K562 (cell line): ENCODE data around the gene DNALI1. TPM values are rescaled to one million over a fixed set of nuclear protein-coding genes. Genes with fewer than 3 reads are reported as not detected.

Experiments used
- CHD1 ChIP-seq: fragments of 200-600 bp; sonication (generic); IDR thresholded peaks from one replicate; pipeline ENCODE4 v1.6.1; 2012; ENCODE audit warnings: mild to moderate bottlenecking, moderate library complexity, low read length, inconsistent platforms
- CREB1 ChIP-seq, 2 experiments: sonication (generic) in 1 of 2; formaldehyde crosslinking in 1 of 2; IDR thresholded peaks; 2 replicates each; pipeline versions ENCODE4 v1.6.1 to v1.8.0; 2012 to 2022; ENCODE audit warnings: inconsistent platforms in 1 of 2, mild to moderate bottlenecking in 1 of 2, missing genetic modification reagents in 1 of 2, moderate library complexity in 1 of 2
- FOXJ2 ChIP-seq: fragments of 200-800 bp; sonication (Bioruptor generic); IDR thresholded peaks from 2 replicates; pipeline ENCODE4 v1.6.1; 2016; ENCODE audit warnings: missing genetic modification characterization, missing compliant biosample characterization
- NFIC ChIP-seq: fragments of 450-650 bp; IDR thresholded peaks from 2 replicates; pipeline ENCODE4 v1.6.1; 2017; ENCODE audit warnings: mild to moderate bottlenecking, inconsistent platforms
- NUFIP1 ChIP-seq: fragments of 450-650 bp; IDR thresholded peaks from 2 replicates; pipeline ENCODE4 v1.6.1; 2018; ENCODE audit not compliant: partially characterized antibody
- PTBP1 ChIP-seq: fragments of 200-400 bp; formaldehyde crosslinking; IDR thresholded peaks from 2 replicates; pipeline ENCODE4 v1.6.1; 2017; ENCODE audit warnings: low read depth, low read length
- PURB ChIP-seq: sonication (generic); formaldehyde crosslinking; IDR thresholded peaks from 2 replicates; pipeline ENCODE4 v1.9.0; 2021; ENCODE audit warnings: low read depth, mild to moderate bottlenecking, missing genetic modification reagents
- RBM25 ChIP-seq: fragments of 200-400 bp; formaldehyde crosslinking; IDR thresholded peaks from 2 replicates; pipeline ENCODE4 v1.6.1; 2018; ENCODE audit warnings: low read length, low read depth, moderate library complexity; ENCODE audit not compliant: severe bottlenecking
- RNF219 ChIP-seq: fragments of 250-450 bp; sonication (Bioruptor Pico); IDR thresholded peaks from 2 replicates; pipeline ENCODE4 v1.5.0; 2022; ENCODE audit warnings: mild to moderate bottlenecking
- XRCC5 ChIP-seq: fragments of 200-400 bp; formaldehyde crosslinking; IDR thresholded peaks from 2 replicates; pipeline ENCODE4 v1.6.1; 2017; ENCODE audit warnings: low read depth, mild to moderate bottlenecking, low read length
- ZC3H4 ChIP-seq: sonication (generic); formaldehyde crosslinking; IDR thresholded peaks from 2 replicates; pipeline ENCODE4 v1.9.0; 2021; ENCODE audit warnings: missing genetic modification reagents, borderline replicate concordance
- polyA plus RNA-seq, 8 experiments: library from polyadenylated mRNA; depleted of rRNA in 4 of 8; stranded (reverse) in 5 of 8; unstranded in 3 of 8; fragments of >200 nt; fragmentation: Nextera tagmentation in 2 of 8; fragmentation: Illumina TruSeq in 1 of 8; extraction: Ambion mirVana in 2 of 8; extraction: Trizol in 1 of 8; gene quantifications; 2 replicates each; pipeline versions ENCODE4 v1.2.1 to v1.2.3, GENCODE V29; 2011 to 2014; ENCODE audit warnings: inconsistent platforms in 1 of 8, missing spikeins in 1 of 8
- total RNA-seq, 7 experiments: library from RNA; depleted of rRNA in 6 of 7; stranded (reverse); fragments of >200 nt in 6 of 7; fragmentation: Illumina TruSeq in 2 of 7; extraction: Trizol in 2 of 7; gene quantifications; 2 replicates each; pipeline versions ENCODE4 v1.2.1 to v1.2.3, GENCODE V29; 2011 to 2021; ENCODE audit warnings: low replicate concordance in 1 of 7
- TF ChIP-seq, protein P1 (sequence below): fragments of 250-450 bp; sonication (Bioruptor Pico); IDR thresholded peaks from 2 replicates; pipeline ENCODE4 v1.8.0; 2022; ENCODE audit warnings: inconsistent platforms, mild to moderate bottlenecking, moderate library complexity, borderline replicate concordance
- TF ChIP-seq, protein P2 (sequence below): fragments of 450-650 bp; formaldehyde crosslinking; IDR thresholded peaks from 2 replicates; pipeline ENCODE4 v1.4.0; 2020; ENCODE audit warnings: mild to moderate bottlenecking, moderate library complexity

The DNALI1 gene
- total and polyA plus RNA-seq, 9 of the 15 experiments (the other 6 are each of a cell fraction or from before 2014, with no cell fraction given) = 0.87 to 5.6 (median 1.2) TPM

DNA sequence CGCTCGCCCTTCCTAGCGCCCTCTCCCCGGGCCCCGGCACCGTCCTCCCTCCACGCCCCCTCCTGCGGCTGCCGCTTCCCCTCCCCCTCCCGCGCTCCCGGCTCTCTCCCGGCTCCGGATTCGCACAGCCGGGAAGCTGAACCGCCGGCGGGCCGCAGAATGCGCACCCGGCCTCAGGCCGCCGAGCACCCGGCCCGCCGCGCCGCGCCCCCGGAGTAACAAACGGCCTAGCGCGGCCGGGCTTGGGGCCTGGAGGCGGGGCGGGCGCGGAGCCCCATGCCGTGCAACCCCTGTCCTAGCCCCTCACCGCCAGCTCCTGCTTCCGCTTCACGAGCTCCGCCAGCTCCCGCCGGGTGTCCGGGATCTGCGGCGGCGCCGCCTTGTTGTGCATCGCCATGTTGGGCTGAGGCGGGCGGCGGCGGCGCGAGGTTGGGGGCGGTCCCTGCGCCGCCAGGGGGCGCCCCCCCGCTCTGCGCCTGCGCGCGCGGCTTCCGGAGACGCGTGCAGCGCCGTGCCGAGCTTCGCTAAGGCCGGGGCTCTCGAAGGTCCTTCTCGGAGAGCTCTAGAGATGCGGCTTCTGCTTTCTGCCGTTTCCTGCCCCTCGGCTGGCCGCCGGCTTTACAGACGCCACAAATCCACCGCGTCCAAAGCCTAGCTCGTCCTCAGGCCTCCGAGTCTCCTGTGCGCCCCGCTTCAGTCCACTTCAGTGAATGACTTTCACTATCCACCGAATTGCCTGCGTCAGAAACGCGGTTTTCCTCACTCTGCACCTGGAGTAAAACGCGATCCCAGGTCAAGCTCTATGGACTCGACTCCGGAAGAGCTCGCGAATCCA, 42.2 kb upstream of the DNALI1 start, which contains the start of gene MEAF6 (continued):
- no peak for TF ChIP-seq PTBP1
- no peak for TF ChIP-seq CHD1
- TF ChIP-seq RBM25 = peak; percentile 35
- TF ChIP-seq CREB1 (IDR thresholded peaks at IDR 0.05) = no peak
- peak; percentile 56; the same call in 1 of the 2 replicates for TF ChIP-seq CREB1 (CRISPR knock-in tag; IDR thresholded peaks at IDR 0.05)
- TF ChIP-seq, protein P1, sequence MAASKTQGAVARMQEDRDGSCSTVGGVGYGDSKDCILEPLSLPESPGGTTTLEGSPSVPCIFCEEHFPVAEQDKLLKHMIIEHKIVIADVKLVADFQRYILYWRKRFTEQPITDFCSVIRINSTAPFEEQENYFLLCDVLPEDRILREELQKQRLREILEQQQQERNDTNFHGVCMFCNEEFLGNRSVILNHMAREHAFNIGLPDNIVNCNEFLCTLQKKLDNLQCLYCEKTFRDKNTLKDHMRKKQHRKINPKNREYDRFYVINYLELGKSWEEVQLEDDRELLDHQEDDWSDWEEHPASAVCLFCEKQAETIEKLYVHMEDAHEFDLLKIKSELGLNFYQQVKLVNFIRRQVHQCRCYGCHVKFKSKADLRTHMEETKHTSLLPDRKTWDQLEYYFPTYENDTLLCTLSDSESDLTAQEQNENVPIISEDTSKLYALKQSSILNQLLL (CRISPR knock-in tag) = no peak
- no peak for TF ChIP-seq PURB
- TF ChIP-seq ZC3H4 = no peak
- 0 out of 2 replicates have a peak, but pooled peaks have one; percentile 49 for TF ChIP-seq FOXJ2 (tag)
- 0 out of 2 replicates have a peak, but pooled peaks have one; percentile 2 for TF ChIP-seq XRCC5
- no peak for TF ChIP-seq RNF219 (CRISPR knock-in tag)
- TF ChIP-seq, protein P2, sequence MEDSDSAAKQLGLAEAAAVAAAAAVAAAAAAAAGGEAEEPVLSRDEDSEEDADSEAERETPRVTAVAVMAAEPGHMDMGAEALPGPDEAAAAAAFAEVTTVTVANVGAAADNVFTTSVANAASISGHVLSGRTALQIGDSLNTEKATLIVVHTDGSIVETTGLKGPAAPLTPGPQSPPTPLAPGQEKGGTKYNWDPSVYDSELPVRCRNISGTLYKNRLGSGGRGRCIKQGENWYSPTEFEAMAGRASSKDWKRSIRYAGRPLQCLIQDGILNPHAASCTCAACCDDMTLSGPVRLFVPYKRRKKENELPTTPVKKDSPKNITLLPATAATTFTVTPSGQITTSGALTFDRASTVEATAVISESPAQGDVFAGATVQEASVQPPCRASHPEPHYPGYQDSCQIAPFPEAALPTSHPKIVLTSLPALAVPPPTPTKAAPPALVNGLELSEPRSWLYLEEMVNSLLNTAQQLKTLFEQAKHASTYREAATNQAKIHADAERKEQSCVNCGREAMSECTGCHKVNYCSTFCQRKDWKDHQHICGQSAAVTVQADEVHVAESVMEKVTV (CRISPR knock-in tag) = no peak
- 0 out of 2 replicates have a peak, but pooled peaks have one; percentile 18 for TF ChIP-seq NFIC
- TF ChIP-seq NUFIP1 = no peak
